ENCODE measurements around the gene XXYLT1.

- TF ChIP-seq CTCF (conservative IDR thresholded peaks at IDR 0.05; ENCODE audit: low read depth, low read length) (no peak), EZH2 (IDR thresholded peaks at IDR 0.05; ENCODE audit: low read length, unreplicated experiment) (no peak)
Observed at GRCh38 chr3:195028877-195029606, 241.9 kb downstream of the XXYLT1 start.
